ENCODE measurements around the gene CENPT.

Gene CENPT, protein sequence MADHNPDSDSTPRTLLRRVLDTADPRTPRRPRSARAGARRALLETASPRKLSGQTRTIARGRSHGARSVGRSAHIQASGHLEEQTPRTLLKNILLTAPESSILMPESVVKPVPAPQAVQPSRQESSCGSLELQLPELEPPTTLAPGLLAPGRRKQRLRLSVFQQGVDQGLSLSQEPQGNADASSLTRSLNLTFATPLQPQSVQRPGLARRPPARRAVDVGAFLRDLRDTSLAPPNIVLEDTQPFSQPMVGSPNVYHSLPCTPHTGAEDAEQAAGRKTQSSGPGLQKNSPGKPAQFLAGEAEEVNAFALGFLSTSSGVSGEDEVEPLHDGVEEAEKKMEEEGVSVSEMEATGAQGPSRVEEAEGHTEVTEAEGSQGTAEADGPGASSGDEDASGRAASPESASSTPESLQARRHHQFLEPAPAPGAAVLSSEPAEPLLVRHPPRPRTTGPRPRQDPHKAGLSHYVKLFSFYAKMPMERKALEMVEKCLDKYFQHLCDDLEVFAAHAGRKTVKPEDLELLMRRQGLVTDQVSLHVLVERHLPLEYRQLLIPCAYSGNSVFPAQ

DNA sequence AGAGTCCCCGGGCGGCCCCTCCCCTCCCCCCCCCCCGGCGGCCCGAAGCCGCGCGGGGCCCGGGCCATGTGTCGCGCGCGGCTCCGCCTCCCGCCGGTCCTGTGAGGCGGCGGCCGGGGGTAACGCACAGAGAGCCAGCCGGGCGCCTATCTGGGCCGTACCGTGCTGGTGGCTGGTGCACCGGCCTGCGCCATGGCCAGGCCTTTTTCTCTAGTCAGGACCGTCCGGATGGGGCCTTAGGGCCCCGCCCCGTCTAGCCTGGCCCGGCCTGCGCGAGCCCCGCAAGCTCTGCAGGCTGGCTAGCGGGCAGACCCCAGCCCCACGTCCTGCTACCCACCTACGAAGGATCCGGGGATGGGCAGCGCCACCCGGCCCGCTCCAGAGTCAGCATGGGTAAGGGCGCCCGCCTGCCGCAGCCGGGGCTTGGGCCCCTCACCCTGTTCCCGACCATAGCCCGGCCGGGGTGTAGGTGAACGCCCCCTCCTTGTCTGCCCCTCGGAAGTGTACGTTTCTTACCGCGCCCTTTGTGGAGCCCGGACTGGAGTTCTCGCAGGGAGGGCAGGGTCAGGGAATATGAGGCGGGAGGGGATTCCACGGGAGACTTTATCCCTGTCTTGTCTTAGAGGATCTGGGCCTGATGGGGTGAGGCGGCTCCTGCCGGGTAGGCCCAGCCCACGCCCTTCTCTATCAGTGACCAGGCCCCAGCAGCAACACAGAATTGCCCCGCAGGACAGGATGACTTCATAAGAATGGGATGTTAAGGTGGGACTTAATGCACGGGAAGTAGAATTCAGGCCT, at the start of gene CENPT:
TSS of gene CENPT (minus strand) at position 630 of the 798 bp plus-strand sequence. CDS start 13,834 bp downstream, outside the sequence.
- no peak for DNase-seq

DNA sequence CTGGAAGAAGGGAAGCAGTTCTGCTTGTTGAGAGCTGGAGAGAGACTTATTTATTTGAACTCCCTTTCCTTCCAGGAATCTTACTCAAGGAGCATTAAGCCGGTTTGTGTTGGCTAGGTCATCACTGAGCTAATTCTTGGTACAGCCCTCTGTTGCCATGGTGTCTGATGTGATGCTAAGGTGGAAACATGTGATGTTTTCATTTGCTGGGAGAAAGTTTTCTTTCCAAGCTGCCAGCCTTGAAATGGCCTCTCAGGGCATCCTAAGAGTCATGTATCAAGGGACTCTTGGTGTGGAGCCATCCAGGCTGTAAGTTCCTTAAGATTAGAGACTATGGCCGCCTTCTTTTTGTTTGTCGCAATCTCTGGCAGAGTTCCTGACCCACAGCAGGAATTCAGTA, 49.7 kb upstream of the CENPT start:
- DNase-seq: no peak

DNA sequence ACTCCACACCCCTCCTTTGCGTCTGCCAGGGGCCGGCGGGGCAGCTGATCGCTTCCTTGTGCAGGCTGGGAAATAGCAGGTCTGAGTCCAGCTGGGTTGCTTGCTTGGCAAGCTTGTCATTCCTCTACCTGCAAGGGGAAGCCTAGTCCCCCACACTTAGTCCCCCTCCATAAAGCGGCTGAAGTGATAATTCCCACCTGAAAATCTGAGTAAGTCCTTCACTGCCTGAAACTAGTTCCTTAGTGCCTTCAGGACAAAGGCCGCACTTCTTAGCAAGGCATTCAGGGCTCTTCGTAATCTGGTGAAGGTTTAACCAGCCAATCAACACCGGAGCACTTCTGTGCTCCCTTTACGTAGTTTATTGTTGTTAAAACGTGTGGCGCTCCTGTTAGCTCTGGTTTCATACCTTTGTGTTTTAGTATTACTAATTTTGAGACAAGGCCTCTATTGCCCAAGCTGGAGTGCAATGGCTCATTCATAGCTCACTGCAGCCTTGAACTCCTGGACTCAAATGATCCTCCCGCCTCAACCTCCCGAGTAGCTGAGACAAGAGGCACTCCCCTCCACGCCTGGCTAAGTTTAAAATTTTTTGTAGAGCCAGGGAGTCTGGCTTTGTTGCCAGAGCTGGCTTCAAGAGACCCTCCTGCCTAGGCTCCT, 46.4 kb upstream of the CENPT start:
- DNase-seq: no peak

DNA sequence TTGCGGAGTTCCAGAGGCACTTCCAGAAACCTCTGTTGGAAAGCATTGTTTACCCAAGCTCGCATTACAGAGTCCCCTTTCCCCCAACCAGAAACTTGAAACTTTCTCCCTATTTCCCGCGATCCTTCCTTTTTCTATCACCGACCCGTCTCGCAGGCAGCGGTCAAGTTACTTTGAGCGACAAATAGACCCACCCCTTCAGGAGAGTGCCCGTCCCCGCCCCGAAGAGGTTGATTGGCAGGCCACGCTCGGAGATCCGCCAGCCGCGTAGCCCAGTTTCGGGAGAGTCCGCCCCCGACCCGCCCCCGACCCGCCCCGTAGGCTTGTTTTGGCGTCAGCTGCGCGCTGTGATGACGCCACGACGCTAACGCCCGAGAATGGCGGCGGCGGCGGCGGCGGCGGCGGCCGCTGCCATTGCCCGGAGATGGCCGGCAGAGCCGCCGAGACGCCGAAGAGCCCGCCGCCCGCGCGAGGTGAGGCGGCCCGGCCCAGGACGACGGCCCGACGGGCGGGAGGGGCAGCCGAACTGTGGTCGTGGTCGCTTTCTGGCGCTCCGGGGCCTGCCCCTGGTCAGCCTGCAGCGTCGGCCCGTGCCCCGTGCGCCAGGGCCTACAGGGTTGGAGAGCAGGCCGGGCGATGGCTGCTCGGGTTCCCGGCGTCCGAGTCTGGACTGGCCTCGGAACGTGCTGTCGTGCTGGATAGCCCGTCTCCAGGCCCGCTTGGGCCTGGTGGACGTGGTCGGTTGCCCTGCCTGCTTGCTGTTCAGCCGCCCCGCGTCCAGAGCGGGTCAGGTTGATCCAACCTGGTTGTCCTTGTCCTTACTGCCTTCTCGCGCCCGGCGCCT, 45.6 kb upstream of the CENPT start, which contains the start of gene PSKH1:
TSS of gene PSKH1 (plus strand) at position 356 of the 844 bp plus-strand sequence. CDS start 15,496 bp downstream, outside the sequence.
- DNase-seq: peak; percentile 81 to 92

DNA sequence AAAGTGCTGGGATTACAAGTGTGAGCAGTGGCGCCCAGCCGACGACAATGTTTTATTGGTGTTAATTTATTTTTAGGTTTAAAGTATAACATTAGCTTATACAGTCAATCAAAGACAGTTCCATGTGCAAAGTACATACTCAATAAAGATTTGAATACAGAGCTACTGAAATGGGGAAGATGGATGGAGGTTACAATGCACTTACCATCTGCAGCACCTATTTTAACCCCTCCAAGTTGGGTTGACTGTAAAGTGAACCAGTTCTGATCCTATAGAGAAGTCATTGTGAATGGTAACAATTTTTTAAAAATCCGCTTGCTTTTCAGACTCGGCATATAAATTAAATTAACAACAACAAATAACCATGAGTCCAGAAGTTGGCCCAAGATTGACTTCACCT, 44.9 kb upstream of the CENPT start:
- DNase-seq: no peak

DNA sequence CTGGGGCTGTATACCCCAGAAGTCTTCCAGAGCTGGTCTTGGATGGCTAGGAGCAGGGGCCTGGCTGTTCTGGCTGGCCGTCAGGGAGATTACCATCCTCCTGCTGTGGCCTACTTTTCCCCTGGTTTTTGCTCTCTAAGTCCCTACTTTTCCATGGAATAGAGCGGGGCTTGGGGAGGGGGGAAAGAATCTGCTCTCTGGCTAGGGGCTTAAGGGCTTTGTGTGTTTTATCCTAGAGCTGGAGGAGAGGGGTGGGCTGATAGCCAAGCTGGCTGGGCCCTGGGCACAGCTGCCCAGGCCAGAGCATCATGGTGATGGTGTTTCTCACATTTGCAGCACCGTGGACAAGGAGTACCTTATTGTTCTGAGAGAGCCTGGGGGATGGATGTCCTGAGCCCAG, 40.8 kb upstream of the CENPT start:
- no peak for DNase-seq

DNA sequence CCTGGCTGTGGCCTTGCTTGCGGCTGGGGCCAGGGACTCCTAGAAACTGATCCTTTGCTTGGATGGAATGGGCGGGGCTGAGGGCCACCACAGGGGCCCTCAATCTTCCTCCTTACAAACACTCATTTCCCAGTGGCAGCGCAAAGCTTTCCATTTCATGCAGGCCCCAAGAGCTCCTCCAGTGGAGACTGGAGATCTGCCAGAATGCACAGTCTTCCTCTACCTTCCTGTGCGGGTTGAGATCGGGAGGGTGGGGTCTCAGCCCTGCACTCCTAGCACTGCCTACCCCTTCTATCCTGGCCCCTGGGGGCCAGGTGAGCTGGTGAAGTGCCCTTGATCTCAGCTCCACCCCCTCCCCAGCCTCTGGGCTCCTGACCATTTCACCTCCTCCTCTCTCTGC, 38.9 kb upstream of the CENPT start:
- no peak for DNase-seq

DNA sequence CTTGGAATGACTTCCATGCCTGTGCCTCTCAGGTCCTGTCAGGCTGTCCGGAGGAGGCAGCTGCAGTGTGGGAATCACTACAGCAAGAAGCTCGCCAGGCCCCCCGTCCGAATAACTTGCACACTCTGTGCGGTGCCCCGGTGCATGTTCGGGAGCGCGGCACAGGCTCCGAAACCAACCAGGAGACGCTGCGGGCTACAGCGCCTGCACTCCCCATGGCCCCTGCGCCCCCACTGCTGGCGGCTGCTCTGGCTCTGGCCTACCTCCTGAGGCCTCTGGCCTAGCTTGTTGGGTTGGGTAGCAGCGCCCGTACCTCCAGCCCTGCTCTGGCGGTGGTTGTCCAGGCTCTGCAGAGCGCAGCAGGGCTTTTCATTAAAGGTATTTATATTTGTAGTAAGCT, 38.5 kb upstream of the CENPT start:
- DNase-seq: no peak

DNA sequence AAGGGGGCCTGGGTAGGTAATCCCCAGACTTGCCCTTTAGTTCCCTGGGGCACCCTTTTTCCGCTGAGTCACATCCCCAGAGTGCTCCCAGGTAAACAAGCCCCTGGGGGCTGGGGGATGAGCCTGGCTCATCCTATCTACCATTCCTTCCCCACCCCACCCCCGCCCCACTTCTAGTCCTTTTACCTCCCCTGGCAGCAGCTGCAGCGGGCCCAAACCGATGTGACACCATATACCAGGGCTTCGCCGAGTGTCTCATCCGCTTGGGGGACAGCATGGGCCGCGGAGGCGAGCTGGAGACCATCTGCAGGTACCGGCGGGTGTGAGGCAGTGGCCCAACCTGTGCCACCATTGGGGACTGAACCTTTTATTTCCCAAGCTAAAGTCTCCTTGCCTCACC, 38.1 kb upstream of the CENPT start:
- no peak for DNase-seq

DNA sequence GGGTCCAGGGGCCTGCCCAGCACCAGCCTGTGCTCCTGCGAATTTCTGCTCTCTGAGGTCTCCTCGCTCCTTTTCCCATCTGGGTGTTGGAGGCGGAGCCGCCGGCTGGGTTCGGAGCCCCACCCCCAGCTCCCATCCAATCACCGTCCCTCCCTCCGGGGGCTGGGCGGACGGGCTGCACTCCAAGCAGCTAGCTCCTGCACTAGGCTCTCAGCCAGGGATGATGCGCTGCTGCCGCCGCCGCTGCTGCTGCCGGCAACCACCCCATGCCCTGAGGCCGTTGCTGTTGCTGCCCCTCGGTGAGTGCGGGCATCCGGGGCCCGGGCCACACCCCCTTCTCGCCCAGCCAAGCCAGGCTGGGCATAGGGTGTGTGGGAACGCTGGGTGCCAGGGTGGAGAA, 37.2 kb upstream of the CENPT start, which contains the start of gene NRN1L:
TSS of gene NRN1L (plus strand) at position 202 of the 400 bp plus-strand sequence. CDS start at position 221, 19 bp downstream.
- DNase-seq: peak; percentile 40 to 81

DNA sequence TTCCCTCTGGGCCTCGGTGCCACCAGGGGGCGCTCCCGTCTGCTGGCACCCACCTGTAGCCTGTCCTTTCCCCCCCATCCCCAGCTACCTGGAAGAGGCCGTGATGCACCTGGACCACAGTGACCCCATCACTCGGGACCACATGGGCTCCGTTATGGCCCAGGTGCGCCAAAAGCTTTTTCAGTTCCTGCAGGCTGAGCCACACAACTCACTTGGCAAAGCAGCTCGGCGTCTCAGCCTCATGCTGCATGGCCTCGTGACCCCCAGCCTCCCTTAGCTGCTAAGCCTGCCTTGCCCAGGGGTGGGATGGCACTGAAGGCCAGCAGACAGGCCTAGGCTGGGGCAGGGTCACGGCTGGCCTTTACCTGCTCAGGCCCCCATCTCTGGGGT, 36.4 kb upstream of the CENPT start:
- DNase-seq: peak in 1 of 2 experiments; percentile 5

DNA sequence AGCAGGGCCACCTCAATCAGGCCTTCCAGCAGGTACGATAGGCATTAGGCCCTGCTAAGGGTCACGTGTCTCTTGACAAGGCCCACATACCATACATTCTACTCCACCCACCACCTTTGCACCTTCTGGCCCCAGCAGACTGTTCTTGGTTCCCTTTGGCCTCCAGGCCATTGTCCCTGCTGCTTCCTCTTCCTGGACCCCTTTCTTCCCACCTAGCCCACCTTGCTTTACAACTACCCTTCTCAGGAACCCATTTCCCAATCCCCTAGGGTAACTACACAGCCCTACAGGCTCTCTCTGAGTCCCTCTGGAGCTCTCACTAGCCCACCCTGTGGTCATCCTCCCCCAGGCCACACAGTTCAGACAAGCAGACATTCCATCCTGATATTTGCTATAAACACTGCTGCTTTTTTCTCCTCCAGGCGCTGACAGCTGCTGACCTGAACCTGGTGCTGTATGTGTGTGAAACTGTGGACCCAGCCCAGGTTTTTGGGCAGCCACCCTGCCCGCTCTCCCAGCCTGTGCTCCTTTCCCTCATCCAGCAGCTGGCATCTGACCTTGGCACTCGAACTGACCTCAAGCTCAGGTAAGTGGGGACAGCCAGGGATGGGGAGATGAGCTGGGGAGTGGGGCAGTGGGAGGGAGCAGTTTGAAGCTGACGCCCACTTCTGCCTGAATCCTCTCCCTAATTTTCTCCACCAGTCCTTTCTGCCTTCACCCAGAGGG, 35.8 kb upstream of the CENPT start:
- DNase-seq: no peak

DNA sequence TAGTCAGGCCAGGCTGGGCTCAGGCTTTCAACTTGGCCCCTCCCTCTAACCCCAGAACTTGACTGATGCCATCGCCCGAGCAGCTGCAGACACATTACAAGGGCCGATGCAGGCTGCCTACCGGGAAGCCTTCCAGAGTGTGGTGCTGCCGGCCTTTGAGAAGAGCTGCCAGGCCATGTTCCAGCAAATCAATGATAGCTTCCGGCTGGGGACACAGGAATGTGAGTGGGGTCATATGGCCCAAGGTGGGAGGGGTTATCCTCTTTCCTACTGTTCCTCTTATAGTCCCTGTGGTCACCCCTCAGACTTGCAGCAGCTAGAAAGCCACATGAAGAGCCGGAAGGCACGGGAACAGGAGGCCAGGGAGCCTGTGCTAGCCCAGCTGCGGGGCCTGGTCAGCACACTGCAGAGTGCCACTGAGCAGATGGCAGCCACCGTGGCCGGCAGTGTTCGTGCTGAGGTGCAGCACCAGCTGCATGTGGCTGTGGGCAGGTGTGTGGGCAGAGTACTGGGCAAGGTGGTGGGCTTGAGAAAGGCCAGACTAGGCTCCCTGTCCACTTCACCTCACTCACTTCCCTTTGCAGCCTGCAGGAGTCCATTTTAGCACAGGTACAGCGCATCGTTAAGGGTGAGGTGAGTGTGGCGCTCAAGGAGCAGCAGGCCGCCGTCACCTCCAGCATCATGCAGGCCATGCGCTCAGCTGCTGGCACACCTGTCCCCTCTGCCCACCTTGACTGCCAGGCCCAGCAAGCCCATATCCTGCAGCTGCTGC, 35.1 kb upstream of the CENPT start:
- DNase-seq: no peak

DNA sequence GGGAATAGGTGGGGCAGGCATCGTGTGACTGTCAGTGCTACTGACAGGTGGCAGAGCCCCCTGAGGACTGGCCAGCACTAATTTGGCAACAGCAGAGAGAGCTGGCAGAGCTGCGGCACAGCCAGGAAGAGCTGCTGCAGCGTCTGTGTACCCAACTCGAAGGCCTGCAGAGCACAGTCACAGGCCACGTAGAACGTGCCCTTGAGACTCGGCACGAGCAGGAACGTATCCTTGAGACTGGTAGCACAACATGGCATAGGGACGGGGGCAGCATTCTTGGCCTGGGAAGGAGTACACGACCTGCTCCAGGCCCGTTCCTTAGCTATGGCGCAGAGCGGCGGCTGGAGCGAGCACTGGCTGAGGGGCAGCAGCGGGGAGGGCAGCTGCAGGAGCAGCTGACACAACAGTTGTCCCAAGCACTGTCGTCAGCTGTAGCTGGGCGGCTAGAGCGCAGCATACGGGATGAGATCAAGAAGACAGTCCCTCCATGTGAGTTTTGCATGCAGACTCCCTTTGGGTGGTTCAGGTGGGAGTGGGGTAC, 34.2 kb upstream of the CENPT start:
- DNase-seq: no peak

DNA sequence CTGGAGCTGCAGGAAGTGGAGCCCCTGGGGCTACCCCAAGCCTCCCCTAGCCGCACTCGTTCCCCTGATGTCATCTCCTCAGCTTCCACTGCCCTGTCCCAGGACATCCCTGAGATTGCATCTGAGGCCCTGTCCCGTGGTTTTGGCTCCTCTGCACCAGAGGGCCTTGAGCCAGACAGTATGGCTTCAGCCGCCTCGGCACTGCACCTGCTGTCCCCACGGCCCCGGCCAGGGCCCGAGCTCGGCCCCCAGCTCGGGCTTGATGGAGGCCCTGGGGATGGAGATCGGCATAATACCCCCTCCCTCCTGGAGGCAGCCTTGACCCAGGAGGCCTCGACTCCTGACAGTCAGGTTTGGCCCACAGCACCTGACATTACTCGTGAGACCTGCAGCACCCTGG, 33.1 kb upstream of the CENPT start:
- no peak for DNase-seq

DNA sequence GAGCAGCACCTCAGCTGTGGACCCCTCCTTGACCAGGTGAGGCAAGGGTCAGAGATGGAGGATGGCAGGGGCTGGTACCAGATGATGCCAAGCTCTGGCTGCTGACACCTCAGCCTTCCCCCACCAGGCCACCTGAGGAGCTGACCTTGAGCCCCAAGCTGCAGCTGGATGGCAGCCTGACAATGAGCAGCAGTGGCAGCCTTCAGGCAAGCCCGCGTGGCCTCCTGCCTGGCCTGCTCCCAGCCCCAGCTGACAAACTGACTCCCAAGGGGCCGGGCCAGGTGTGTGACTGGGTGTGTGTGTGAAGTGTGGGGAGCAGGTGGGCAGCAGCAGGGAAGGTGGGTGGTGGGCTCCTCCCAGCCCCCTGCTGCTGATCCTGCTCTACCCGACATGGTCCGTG, 32.4 kb upstream of the CENPT start:
- DNase-seq: no peak

DNA sequence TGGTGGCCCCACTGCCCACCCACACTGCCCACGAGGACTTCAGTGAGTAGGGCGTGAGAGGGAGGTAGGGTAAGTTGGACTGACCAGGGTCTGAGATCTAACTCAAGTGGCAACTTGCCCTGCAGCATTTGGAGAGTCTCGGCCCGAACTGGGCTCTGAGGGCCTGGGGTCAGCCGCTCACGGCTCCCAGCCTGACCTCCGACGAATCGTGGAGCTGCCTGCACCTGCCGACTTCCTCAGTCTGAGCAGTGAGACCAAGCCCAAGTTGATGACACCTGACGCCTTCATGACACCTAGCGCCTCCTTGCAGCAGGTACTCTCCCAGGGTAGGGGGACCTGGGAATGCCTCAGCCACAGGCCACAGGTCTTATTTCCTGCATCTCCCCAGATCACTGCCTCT, 32.0 kb upstream of the CENPT start:
- no peak for DNase-seq

DNA sequence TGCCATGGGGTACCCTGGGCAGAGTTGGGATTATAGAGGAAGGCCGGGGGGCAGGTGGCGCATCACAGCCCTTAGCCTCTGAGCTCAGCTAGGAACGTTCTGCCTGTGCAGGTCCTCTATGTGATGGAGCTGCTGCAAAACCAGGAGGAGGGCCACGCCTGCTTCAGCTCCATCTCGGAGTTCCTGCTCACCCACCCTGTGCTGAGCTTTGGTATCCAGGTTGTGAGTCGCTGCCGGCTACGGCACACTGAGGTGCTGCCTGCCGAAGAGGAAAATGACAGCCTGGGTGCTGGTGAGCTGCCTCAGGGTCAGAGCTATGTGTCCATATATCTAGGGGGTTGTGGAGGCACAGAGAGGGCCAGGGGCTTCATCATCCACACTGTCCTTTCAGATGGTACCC, 31.4 kb upstream of the CENPT start:
- no peak for DNase-seq

DNA sequence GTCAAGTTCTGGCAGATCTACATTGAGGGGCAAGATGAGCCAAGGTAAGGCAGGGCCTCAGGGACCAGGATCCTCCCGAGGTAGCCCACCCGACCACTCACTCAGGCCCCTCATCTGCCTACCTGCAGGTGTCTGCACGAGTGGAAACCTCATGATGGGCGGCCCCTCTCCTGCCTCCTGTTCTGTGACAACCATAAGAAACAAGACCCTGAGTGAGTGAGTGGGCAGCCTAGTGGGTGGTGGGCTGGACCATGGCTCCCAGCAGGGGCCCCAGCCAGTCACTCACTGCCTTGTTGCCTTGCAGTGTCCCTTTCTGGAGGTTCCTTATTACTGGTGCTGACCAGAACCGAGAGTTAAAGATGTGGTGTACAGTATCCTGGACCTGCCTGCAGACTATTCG, 30.7 kb upstream of the CENPT start:
- no peak for DNase-seq

DNA sequence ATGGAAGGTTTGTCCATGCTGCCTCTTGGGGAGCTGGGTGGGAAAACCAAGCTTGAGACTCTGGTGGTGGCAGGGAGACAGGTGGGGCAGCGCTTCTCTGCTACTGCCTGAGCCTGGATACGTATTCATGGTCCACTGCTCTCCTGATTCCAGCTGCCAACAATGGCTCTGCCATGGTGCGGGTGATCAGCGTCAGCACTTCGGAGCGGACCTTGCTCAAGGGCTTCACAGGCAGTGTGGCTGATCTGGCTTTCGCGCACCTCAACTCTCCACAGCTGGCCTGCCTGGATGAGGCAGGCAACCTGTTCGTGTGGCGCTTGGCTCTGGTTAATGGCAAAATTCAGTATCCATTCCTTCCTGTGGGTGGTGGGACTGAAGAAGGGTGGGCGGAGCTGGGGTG, 29.6 kb upstream of the CENPT start:
- DNase-seq: no peak

Data from NCI-H446 (cell line).